ENCODE results near the gene KCNAB1.

- TF ChIP-seq ZNF274 (IDR thresholded peaks at IDR 0.05; ENCODE audit: low read depth, low read length) (no peak), YY1 (IDR thresholded peaks at IDR 0.05; ENCODE audit: insufficient read depth, insufficient read length) (no peak)
These were observed 304.4 kb downstream of the KCNAB1 start for GRCh38 chr3:156424758-156425157.

Data from NT2/D1 (cell line).